Cardiac muscle cell (in vitro differentiated cells and primary cell): ENCODE data around the gene CDH4. TPM values are rescaled to one million over a fixed set of nuclear protein-coding genes. Genes with fewer than 3 reads are reported as not detected.

Experiments used
- DNase-seq, 2 donors: peaks; one replicate each; pipeline versions ENCODE4 v3.0.0 to v3.0.0-alpha.2; 2010 to 2017; ENCODE audit warnings: low read depth in 1 of 2, low spot score in 1 of 2
- H3K27ac ChIP-seq: fragments of 200-600 bp; sonication (generic); 2 replicates; pipeline ENCODE4 v1.5.1; 2016
- H3K27me3 ChIP-seq: fragments of 200-600 bp; sonication (generic); 2 replicates; pipeline ENCODE4 v1.6.0; 2016; ENCODE audit warnings: control low read depth
- H3K36me3 ChIP-seq: fragments of 200-600 bp; sonication (generic); 2 replicates; pipeline ENCODE4 v1.5.1; 2016; ENCODE audit warnings: control low read depth
- H3K4me1 ChIP-seq: fragments of 200-600 bp; sonication (generic); 2 replicates; pipeline ENCODE4 v1.8.1; 2017; ENCODE audit warnings: low read depth, mild to moderate bottlenecking, mixed run types
- H3K4me3 ChIP-seq: fragments of 200-600 bp; sonication (generic); 2 replicates; pipeline ENCODE4 v1.5.1; 2016; ENCODE audit warnings: mild to moderate bottlenecking
- H3K9me3 ChIP-seq: fragments of 200-600 bp; sonication (generic); 2 replicates; pipeline ENCODE4 v1.5.1; 2017; ENCODE audit warnings: low read depth, mild to moderate bottlenecking, control low read depth
- polyA plus RNA-seq: library from polyadenylated mRNA; unstranded; fragments of >200 nt; fragmentation: Nextera tagmentation; extraction: Ambion mirVana; gene quantifications from 2 replicates; pipeline ENCODE4 v1.2.1, GENCODE V29; 2016
- total RNA-seq: library from RNA; depleted of rRNA; stranded (reverse); fragments of >200 nt; gene quantifications from 2 replicates; pipeline ENCODE4 v1.2.3, GENCODE V29; 2016
- TF ChIP-seq, protein P1 (sequence below): IDR thresholded peaks from 2 replicates; pipeline ENCODE4 v1.5.1; 2012; ENCODE audit warnings: low read depth, mild to moderate bottlenecking, low read length

CDH4 gene
- total and polyA plus RNA-seq, 2 experiments from 2014 or later: 0.43 to 0.80 TPM

DNA sequence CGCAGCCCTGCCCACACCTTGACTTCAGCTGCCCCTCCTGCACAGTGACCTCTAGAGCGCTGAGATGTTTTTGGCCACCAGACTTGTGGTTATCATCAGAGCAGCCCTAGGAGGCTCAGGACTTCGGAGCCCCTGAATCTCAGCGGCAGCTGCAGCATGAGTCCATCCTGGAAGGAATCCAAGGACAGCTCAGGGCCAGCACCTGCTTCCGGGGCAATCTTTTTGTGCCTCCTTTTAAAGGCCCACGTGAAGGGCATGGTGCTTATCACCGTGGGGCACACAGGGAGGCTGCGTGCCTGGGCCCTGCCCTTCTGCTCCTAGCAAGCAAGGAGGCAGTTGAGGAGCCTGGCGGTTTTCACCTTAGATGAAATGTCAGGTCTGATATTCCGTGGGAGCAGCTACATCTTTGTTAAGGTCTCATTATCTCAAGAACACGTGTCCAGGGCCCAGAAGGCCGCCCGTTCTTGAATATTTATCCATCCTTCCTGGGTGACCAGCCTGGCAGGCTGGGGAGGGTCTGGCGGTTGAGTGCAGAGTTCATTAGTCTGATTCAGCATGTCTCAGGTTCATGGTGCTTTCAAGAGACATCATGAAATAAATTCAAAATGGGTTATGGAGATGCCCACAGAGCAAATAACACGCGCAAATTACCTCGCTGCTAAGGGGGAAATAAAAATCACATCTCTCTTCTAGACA lies 421.2 kb downstream of the CDH4 start:
- H3K27ac ChIP-seq: no peak overlapping the region
- no peak overlapping the region for H3K4me3 ChIP-seq
- no peaks in the 10 kb centered on the region for H3K4me1 ChIP-seq
- no peaks in the 10 kb centered on the region for H3K27me3 ChIP-seq
- TF ChIP-seq, protein P1, sequence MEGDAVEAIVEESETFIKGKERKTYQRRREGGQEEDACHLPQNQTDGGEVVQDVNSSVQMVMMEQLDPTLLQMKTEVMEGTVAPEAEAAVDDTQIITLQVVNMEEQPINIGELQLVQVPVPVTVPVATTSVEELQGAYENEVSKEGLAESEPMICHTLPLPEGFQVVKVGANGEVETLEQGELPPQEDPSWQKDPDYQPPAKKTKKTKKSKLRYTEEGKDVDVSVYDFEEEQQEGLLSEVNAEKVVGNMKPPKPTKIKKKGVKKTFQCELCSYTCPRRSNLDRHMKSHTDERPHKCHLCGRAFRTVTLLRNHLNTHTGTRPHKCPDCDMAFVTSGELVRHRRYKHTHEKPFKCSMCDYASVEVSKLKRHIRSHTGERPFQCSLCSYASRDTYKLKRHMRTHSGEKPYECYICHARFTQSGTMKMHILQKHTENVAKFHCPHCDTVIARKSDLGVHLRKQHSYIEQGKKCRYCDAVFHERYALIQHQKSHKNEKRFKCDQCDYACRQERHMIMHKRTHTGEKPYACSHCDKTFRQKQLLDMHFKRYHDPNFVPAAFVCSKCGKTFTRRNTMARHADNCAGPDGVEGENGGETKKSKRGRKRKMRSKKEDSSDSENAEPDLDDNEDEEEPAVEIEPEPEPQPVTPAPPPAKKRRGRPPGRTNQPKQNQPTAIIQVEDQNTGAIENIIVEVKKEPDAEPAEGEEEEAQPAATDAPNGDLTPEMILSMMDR: no peak
- DNase-seq: no peak
- H3K9me3 ChIP-seq: no peaks in the 10 kb centered on the region
- no peaks in the 10 kb centered on the region for H3K36me3 ChIP-seq

DNA sequence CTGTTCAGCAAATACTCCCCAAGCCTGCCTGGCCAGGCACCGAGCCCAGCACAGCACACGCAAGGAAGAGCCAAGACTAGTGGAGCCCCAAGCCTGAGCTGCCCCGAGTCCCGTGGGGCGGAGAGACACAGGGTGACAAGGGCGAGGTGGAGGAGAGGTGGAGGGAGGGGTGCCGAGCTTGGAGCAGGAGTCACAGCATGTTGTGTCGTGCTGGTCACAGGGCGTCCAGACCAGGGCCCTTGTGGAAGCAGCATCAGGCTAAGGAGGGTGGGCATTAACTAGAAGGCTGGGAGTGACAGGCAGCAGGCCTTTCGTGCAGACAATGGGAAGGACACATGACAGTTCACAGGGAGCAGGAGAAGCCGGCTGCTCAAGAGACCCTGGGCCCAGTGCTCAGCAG lies 422.1 kb downstream of the CDH4 start:
- no peaks in the 10 kb centered on the region for H3K4me1 ChIP-seq
- TF ChIP-seq, protein P1: no peak
- no peak for DNase-seq
- H3K27me3 ChIP-seq: no peaks in the 10 kb centered on the region
- H3K4me3 ChIP-seq: no peak overlapping the region
- H3K9me3 ChIP-seq: no peaks in the 10 kb centered on the region
- H3K27ac ChIP-seq: no peak overlapping the region
- no peaks in the 10 kb centered on the region for H3K36me3 ChIP-seq

DNA sequence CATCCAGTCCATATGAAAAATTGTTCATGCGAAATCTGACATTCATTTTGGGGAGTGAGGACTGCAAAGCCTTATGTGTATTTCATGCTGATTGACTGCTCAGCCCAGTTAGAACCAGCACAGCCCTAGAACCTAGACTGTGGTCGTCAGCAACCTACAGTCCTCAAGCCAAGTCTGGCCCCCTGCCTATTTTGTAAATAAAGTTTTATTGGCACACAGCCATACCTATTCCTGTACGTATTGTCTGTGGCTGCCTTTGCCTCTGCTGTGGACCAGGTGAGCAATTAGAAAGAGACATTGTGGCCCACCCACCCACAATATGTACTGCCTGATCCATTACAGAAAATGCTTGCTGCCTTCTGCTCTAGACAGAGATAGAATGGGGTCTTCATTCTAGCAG lies 422.6 kb downstream of the CDH4 start:
- H3K27me3 ChIP-seq: no peaks in the 10 kb centered on the region
- TF ChIP-seq, protein P1: no peak
- DNase-seq: no peak
- no peak overlapping the region for H3K27ac ChIP-seq
- no peak overlapping the region for H3K4me3 ChIP-seq
- no peaks in the 10 kb centered on the region for H3K36me3 ChIP-seq
- no peaks in the 10 kb centered on the region for H3K4me1 ChIP-seq
- H3K9me3 ChIP-seq: no peaks in the 10 kb centered on the region

DNA sequence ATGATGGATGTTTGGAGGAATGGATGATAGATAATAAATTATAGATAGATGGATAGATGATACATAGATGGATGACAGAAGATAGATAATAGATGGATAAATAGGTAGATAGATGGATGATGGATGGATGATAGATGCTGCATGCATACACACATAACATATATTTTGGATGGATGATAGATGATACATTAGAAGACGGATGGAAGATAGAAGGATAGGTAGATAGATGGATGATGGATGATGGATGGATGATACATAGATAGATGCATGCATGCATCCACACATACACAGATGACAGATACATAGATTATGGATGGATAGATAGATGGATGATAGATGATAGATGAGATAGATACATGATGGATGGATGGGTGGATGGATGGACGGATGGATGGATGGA lies 425.9 kb downstream of the CDH4 start:
- Histone ChIP-seq H3K4me1 (no peaks in the 10 kb centered on the region), H3K27me3 (peaks cover 6% of the 10 kb centered on the region), H3K4me3 (no peak overlapping the region), H3K9me3 (no peaks in the 10 kb centered on the region), H3K36me3 (no peaks in the 10 kb centered on the region), H3K27ac (no peak overlapping the region)
- TF ChIP-seq, protein P1: no peak
- DNase-seq: no peak

DNA sequence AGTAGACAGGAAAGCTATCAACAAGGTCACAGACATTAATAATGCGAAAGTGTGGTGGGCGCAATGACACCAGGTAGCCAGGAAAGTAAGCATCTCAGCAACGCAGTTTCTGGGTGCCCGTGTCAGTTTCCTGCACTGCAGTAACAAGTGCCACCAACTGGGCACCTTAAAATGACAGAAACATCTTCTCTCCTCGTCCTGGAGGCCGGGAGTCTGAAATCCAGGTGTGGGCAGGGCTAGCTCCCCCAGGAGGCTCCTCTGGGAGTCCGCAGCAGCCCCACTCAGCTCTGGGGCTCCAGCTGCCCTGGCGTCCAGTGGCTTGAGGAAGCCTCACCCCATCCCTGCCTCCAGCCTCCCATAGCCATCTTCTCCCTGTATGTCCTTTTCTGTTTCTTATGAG lies 426.4 kb downstream of the CDH4 start:
- no peak overlapping the region for H3K4me3 ChIP-seq
- H3K9me3 ChIP-seq: no peaks in the 10 kb centered on the region
- no peak for DNase-seq
- H3K4me1 ChIP-seq: no peaks in the 10 kb centered on the region
- H3K27ac ChIP-seq: no peak overlapping the region
- peaks cover 10% of the 10 kb centered on the region for H3K27me3 ChIP-seq
- H3K36me3 ChIP-seq: no peaks in the 10 kb centered on the region
- TF ChIP-seq, protein P1: no peak
